ENCODE results near the gene MYL2.

The MYL2 gene

DNA sequence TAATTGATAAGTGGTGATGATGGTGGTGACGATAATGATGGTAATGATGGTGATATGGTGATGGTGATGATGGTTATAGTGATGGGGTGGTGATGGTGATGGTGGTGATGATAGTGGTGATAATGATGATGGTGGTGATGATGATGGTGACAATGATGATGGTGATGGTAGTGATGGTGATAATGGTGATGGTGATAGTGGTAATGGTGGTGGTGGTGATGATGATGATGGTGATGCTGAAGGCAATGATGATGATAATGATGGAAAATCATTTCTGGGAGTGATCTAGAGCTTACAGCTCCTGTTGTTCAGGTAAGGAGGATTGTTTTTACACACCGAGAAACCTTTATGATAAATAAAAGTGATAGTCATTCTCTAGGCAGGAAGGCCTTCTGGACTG, 39.7 kb downstream of the MYL2 start:
- Histone ChIP-seq H3K9me3 (ENCODE audit: low read length) (no peaks in the 10 kb centered on the region), H3K27me3 (ENCODE audit: insufficient read depth, low read length) (no peaks in the 10 kb centered on the region), H3K36me3 (ENCODE audit: insufficient read depth, low read length) (no peaks in the 10 kb centered on the region), H3K4me3 (ENCODE audit: low read depth, low read length, poor library complexity, severe bottlenecking) (no peak overlapping the region), H3K27ac (ENCODE audit: low read depth, low read length, poor library complexity, severe bottlenecking) (no peak overlapping the region), H3F3A (ENCODE audit: insufficient read depth, low read length) (no peaks in the 10 kb centered on the region), H3K9ac (ENCODE audit: low read length) (no peak overlapping the region), H3K79me2 (ENCODE audit: insufficient read depth, low read length) (no peaks in the 10 kb centered on the region), H3K4me2 (ENCODE audit: low read length) (no peak overlapping the region), H4K20me1 (ENCODE audit: insufficient read depth, low read length) (no peaks in the 10 kb centered on the region), H2AFZ (ENCODE audit: low read length) (no peak overlapping the region), H3K4me1 (ENCODE audit: insufficient read depth, low read length, severe bottlenecking) (no peaks in the 10 kb centered on the region), H3K9me2 (ENCODE audit: low read depth, low read length) (no peaks in the 10 kb centered on the region)
- no peak for TF ChIP-seq EZH2 (IDR thresholded peaks at IDR 0.05; ENCODE audit: borderline replicate concordance, low read length)
- TF ChIP-seq, protein P1, sequence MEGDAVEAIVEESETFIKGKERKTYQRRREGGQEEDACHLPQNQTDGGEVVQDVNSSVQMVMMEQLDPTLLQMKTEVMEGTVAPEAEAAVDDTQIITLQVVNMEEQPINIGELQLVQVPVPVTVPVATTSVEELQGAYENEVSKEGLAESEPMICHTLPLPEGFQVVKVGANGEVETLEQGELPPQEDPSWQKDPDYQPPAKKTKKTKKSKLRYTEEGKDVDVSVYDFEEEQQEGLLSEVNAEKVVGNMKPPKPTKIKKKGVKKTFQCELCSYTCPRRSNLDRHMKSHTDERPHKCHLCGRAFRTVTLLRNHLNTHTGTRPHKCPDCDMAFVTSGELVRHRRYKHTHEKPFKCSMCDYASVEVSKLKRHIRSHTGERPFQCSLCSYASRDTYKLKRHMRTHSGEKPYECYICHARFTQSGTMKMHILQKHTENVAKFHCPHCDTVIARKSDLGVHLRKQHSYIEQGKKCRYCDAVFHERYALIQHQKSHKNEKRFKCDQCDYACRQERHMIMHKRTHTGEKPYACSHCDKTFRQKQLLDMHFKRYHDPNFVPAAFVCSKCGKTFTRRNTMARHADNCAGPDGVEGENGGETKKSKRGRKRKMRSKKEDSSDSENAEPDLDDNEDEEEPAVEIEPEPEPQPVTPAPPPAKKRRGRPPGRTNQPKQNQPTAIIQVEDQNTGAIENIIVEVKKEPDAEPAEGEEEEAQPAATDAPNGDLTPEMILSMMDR (IDR thresholded peaks at IDR 0.05; ENCODE audit: low read length), result no peak

DNA sequence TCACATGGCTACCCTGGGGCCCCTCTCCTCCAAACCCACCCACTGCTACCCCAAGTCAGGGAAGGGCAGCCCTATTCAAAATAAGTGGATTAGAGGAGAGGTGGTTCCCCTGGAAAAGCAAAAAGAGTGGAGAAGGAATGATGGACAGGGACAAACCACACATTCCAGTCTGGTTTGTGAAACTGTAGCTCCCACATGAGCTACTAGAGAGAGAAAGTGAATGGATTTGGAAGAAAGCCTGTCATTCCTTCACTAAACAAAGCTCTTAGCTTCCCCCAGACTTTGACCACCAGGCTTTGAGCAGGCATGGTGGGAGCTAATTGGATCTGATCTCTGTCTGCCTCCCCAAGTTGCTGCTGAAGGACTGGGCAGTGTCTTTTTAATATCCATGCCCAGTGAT, 45.6 kb downstream of the MYL2 start:
- no peak overlapping the region for H2AFZ ChIP-seq (ENCODE audit: low read length)
- H3K27ac ChIP-seq (ENCODE audit: low read depth, low read length, poor library complexity, severe bottlenecking), result no peak overlapping the region
- H3K9me2 ChIP-seq (ENCODE audit: low read depth, low read length), result no peaks in the 10 kb centered on the region
- H3K27me3 ChIP-seq (ENCODE audit: insufficient read depth, low read length), result no peaks in the 10 kb centered on the region
- H3K79me2 ChIP-seq (ENCODE audit: insufficient read depth, low read length), result no peaks in the 10 kb centered on the region
- H3K9me3 ChIP-seq (ENCODE audit: low read length), result no peaks in the 10 kb centered on the region
- no peaks in the 10 kb centered on the region for H4K20me1 ChIP-seq (ENCODE audit: insufficient read depth, low read length)
- no peak for TF ChIP-seq EZH2 (IDR thresholded peaks at IDR 0.05; ENCODE audit: borderline replicate concordance, low read length)
- no peak overlapping the region for H3K4me2 ChIP-seq (ENCODE audit: low read length)
- H3K4me3 ChIP-seq (ENCODE audit: low read depth, low read length, poor library complexity, severe bottlenecking), result no peak overlapping the region
- H3K36me3 ChIP-seq (ENCODE audit: insufficient read depth, low read length), result no peaks in the 10 kb centered on the region
- no peak overlapping the region for H3K9ac ChIP-seq (ENCODE audit: low read length)
- no peaks in the 10 kb centered on the region for H3F3A ChIP-seq (ENCODE audit: insufficient read depth, low read length)
- no peaks in the 10 kb centered on the region for H3K4me1 ChIP-seq (ENCODE audit: insufficient read depth, low read length, severe bottlenecking)

DNA sequence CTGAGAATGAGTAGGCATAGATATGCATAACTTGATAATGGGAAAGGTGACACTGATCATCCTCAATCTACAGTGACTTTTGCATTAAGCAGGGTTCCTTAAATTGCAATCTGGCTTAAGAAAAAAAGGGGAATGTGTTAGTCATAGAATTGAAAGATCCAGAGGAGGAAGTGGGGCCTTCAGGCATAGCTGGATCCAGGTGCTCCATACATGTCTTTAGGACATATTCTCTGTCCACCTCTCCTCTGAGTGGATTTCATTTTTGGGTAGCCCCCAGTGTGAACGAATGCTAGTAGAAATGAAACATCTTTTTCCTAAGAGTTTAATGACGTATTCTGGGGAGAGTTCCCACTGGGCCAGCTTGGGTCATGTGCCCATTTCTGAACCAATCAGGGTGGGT, 46.0 kb downstream of the MYL2 start:
- H3K9me2 ChIP-seq (ENCODE audit: low read depth, low read length), result no peaks in the 10 kb centered on the region
- H3K9ac ChIP-seq (ENCODE audit: low read length), result no peak overlapping the region
- H3K9me3 ChIP-seq (ENCODE audit: low read length), result no peaks in the 10 kb centered on the region
- no peaks in the 10 kb centered on the region for H3K36me3 ChIP-seq (ENCODE audit: insufficient read depth, low read length)
- no peaks in the 10 kb centered on the region for H4K20me1 ChIP-seq (ENCODE audit: insufficient read depth, low read length)
- no peaks in the 10 kb centered on the region for H3K79me2 ChIP-seq (ENCODE audit: insufficient read depth, low read length)
- no peaks in the 10 kb centered on the region for H3F3A ChIP-seq (ENCODE audit: insufficient read depth, low read length)
- H2AFZ ChIP-seq (ENCODE audit: low read length), result no peak overlapping the region
- no peak overlapping the region for H3K4me3 ChIP-seq (ENCODE audit: low read depth, low read length, poor library complexity, severe bottlenecking)
- no peak for TF ChIP-seq EZH2 (IDR thresholded peaks at IDR 0.05; ENCODE audit: borderline replicate concordance, low read length)
- TF ChIP-seq, protein P1 (IDR thresholded peaks at IDR 0.05; ENCODE audit: low read length), result no peak
- no peaks in the 10 kb centered on the region for H3K4me1 ChIP-seq (ENCODE audit: insufficient read depth, low read length, severe bottlenecking)
- H3K4me2 ChIP-seq (ENCODE audit: low read length), result no peak overlapping the region
- H3K27ac ChIP-seq (ENCODE audit: low read depth, low read length, poor library complexity, severe bottlenecking), result no peak overlapping the region
- H3K27me3 ChIP-seq (ENCODE audit: insufficient read depth, low read length), result no peaks in the 10 kb centered on the region

DNA sequence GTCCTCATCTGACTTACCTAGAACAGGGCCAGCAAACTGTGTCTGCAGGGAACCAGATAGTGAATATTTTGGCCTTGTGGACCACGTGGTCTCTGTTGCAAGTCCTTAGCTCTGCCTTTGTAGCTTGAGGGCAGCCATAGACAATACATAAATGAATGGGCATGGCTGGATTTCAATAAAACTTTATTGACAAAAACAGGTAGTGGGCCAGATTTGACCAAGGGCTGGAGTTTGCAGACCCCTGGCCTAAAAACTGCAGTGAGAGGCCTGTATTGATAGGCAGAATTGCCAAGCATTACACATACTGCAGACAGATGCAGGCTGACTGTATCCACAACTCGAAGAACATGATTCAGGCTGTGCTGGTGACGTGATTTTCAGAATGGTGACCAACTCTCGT, 48.3 kb downstream of the MYL2 start:
- H3F3A ChIP-seq (ENCODE audit: insufficient read depth, low read length), result no peaks in the 10 kb centered on the region
- no peaks in the 10 kb centered on the region for H3K9me2 ChIP-seq (ENCODE audit: low read depth, low read length)
- no peak overlapping the region for H3K4me2 ChIP-seq (ENCODE audit: low read length)
- H3K27me3 ChIP-seq (ENCODE audit: insufficient read depth, low read length), result no peaks in the 10 kb centered on the region
- H3K9ac ChIP-seq (ENCODE audit: low read length), result no peak overlapping the region
- TF ChIP-seq, protein P1 (IDR thresholded peaks at IDR 0.05; ENCODE audit: low read length), result no peak
- TF ChIP-seq EZH2 (IDR thresholded peaks at IDR 0.05; ENCODE audit: borderline replicate concordance, low read length), result no peak
- H2AFZ ChIP-seq (ENCODE audit: low read length), result no peak overlapping the region
- H3K4me1 ChIP-seq (ENCODE audit: insufficient read depth, low read length, severe bottlenecking), result no peaks in the 10 kb centered on the region
- H3K27ac ChIP-seq (ENCODE audit: low read depth, low read length, poor library complexity, severe bottlenecking), result no peak overlapping the region
- H3K36me3 ChIP-seq (ENCODE audit: insufficient read depth, low read length), result no peaks in the 10 kb centered on the region
- no peaks in the 10 kb centered on the region for H4K20me1 ChIP-seq (ENCODE audit: insufficient read depth, low read length)
- H3K4me3 ChIP-seq (ENCODE audit: low read depth, low read length, poor library complexity, severe bottlenecking), result no peak overlapping the region
- no peaks in the 10 kb centered on the region for H3K79me2 ChIP-seq (ENCODE audit: insufficient read depth, low read length)
- no peaks in the 10 kb centered on the region for H3K9me3 ChIP-seq (ENCODE audit: low read length)

Data from OCI-LY1 (cell line).